HS-27A (cell line): Measurements from ENCODE around the gene RNF220.
A peak's percentile ranks its signal among the peaks of the same experiment; 100 is the strongest.

Source experiments
- DNase-seq: peaks from one replicate; pipeline ENCODE4 v3.0.0-alpha.2; 2012; ENCODE audit warnings: low read depth, missing footprints

RNF220 gene

DNA sequence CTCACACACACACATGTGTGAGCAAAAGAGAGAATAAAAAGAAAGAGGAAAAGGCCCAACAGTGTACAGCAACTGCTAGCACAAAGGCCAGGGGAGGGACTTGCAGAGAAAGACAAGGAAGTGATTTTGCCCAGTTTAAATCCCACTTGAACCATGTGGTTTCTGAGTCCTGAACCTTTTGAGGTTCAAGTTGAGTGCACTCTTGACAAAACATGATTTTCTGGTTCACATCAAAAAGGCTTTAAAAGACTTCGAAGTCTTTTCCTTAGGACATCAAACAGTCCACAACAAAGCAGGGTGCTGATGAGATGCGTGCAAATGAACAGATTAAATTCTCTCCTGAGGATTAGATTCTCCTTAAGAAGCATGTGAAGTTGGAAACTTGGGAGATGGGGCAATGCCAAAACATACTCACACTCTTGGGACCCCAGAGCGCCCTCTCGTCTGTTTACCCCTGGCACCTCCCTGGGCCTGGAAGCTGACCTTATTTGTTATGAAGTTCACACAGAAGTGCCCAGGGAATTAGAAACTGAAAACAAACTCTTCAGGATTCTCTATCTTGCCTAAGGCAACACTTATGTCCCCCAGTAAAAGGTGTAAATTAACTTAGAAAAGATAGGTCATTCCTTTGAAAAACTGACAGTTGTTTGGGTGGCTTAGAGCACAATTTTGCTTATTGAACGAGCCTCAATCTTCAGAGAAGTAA, 31.5 kb downstream of the RNF220 start:
- no peak for DNase-seq

DNA sequence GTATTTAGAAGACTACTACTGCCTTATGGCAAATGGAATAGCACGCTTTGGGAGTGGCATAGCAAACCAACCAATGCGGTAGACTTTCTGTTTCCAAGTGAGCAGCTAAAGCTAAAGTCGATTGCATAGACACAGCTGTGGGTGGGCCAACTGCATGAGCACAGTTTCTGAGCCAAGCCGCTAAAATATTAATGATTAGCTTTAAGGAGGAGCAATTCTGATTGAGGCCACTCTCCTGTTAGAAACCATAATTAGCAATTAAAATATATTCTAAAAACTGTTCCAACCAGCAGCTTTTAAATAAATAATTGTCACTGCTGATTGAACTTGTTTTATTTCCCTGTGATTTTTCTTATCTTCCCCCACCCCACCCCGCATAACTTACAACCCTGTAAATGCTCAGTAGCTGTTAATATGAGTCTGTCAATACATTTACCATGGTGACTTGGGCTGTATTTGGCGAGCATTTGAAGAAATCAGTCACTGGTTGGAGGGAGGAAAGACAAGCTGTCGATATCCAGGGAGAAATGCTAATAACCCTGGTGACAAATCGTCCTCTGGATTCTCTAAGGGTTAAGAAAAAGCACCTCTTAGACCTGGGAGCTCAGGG, 32.2 kb downstream of the RNF220 start:
- no peak for DNase-seq

DNA sequence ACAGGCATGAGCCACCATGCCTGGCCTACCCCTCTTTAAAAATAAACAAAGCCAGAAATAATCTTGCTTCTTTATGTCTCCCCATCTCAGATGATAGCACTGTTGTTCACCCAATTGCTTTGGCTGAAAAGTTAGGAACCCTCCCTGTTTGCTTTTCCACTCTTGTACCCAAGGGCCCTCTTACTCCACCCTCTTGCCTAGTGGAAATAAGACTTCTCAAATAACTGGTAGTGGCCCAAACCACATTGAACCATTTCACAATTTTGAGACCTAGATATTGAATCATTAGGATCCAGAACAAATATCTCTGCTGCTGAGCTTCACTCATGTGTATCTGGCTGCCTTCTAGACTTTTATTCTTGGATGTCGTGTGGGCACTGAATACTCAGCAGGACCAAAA, 37.7 kb downstream of the RNF220 start:
- DNase-seq: no peak

DNA sequence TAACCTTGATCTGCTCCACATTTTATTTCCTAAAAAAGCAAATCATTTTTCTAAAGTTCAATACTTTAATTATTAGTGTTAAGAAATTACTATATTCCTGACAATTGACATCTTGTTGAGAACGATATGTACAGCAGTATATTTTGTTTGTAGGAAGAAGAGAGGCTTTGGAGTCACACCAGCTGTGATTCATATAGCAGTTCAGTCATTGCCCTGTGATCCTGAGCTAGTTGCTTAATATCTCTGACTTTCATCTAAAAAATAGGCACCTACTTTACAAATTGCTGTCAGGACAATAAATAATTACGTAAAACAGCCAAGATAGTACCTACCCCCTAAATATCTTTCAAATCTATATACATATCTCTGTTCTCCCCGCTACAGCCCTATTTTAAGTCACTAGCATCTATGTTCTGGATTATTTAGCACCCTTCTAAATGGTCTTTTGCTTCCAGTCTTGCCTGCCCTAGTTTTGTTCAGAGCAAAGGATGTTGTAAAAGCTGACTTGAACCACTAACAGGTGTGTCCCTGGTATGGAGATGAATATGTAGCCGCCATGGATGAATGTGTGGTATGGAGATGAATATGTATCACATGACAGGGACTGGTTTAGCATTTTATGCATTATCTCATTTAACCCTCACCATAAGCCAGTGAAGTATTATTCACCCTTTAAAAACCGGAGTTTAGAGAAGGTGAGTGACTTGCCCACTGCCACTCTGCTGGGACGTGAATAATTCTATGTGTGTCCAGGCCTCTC, 42.2 kb downstream of the RNF220 start:
- DNase-seq: no peak

DNA sequence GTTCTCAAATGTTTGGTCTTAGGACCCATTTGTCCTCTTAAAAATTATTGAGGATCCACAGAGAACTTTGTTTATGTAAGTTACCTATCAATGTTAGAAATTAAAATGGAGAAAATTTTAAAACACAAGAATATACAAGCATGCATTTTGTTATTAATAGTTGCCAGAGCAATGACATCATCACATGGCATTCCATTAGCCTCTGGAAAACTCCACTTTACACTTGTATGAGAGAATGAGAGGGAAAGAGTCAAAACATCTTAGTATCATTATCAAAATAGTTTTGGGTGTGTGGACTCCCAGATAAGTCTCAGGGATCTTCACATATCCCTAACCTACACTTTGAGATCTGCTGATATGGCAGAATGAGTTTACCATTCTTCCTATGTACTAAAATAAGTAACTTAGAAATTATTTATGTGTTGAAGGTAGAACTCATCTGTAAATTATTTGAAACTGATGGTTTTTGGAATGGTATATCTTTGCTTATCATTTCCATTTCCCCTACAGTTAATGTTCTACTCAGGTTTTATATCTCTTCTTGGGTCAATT, 48.8 kb downstream of the RNF220 start:
- DNase-seq: no peak

DNA sequence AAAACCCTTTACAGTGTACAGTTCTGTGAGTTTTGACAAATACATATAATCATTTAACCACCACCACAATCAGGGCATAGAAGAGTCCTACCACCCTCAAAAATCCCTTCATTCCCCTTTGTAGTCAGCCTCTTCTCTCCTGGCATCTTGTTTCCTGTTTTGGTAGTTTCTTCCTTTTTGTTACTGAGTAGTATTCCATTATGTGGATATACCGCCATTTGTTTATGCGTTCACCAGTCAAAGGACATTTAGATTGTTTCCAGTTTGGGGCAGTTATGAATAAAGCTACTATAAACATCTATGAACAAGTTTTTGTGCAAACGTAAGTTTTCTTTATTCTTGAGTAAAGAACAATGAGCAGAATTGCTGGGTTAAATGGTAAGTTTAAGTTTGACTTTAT, 49.6 kb downstream of the RNF220 start:
- no peak for DNase-seq

DNA sequence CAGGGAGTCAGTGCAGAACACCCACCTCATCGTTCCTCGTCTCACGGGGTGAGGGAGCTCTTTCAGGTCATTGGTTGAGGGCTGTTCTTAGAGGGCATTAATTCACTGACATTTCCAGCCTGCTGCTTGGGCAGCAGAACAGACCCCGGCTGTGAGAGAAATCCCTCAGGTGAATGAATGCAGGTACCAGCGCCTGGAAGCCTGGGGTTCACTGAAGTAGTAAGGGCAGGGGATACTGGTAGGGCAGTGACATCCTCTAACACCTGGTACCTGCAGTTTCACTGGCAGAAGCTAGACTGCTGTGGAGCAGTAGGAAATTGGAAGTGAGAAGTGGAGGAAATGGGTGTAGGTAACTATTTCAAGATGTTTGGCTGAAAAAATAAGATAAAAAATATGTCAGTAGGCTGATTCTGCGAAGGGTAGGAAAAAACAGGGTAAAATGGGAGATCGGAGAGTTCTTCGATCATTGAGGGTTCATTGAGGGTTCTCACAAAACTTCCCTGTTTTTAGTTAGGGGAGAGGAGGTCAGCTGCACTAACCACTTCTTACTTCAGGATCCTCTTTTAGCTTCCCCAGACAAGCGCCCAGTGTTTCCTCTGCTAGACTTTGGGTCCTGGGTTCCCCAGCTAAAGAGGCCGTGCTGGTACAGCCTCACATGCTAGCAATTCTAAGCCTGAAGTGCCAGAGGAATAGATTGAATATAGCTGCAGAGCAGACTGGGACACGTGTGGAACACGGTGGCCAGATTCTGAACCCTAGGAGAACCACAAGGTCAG, 55.2 kb downstream of the RNF220 start:
- DNase-seq: no peak

DNA sequence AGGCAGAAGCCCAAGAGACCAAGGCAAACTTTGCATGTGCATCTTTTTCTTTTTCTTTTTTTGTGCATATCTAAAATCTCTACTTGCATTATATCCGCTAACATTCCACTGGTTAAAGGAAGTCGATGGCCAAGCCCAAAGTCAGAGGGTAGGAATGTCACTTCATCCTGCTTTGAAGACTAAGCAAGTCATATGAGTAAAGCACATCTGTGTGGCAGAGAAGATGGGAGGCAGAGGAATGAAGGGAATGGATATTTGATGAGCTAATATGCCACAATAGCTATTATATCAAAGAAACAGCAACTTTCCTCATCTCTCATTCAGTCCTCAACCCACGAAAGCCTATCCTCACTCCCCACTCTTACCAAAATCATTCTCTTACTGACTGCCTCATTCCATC, 59.3 kb downstream of the RNF220 start:
- DNase-seq: peak; percentile 68

DNA sequence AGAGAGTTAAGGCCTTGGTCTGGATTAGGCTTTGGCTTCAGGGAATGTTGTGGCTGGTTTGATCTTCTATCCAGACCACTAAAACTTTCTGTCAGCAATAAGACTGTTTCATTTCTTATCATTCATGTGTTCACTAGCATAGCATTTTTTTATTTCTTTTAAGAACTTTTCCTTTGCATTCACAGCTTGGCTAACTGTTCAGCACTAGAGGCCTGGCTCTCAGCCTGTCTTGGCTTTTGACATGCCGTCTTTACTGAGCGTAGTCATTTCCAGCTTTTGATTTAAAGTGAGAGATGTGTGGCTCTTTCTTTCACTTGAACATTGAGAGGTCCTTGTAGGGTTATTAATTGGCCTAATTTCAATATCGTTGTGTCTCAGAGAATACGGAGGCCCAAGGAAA, 62.5 kb downstream of the RNF220 start:
- DNase-seq: no peak

DNA sequence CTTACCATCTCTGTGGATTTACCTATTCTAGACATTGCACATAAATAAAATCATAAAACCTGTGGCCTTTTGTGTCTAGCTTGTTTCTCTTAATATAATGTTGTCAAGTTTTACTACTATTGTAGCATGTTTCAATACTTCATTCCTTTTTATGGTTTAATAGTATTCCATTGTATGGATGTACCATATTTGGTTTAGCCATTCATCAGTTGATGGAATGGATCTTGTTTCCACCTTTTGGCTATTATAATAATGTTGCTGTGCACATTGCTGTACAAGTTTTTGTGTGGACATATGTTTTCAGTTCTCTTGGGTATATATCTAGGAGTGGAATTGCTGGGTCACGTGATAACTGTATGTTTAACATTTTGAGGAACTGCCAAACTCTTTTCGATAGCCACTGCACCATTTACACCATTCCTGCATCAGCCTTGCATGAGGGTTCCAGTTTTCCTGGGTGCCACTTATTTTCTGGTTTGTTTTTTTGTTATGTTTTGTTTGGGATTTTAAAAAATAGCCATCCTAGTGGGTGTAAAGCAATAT, 66.9 kb downstream of the RNF220 start:
- no peak for DNase-seq

DNA sequence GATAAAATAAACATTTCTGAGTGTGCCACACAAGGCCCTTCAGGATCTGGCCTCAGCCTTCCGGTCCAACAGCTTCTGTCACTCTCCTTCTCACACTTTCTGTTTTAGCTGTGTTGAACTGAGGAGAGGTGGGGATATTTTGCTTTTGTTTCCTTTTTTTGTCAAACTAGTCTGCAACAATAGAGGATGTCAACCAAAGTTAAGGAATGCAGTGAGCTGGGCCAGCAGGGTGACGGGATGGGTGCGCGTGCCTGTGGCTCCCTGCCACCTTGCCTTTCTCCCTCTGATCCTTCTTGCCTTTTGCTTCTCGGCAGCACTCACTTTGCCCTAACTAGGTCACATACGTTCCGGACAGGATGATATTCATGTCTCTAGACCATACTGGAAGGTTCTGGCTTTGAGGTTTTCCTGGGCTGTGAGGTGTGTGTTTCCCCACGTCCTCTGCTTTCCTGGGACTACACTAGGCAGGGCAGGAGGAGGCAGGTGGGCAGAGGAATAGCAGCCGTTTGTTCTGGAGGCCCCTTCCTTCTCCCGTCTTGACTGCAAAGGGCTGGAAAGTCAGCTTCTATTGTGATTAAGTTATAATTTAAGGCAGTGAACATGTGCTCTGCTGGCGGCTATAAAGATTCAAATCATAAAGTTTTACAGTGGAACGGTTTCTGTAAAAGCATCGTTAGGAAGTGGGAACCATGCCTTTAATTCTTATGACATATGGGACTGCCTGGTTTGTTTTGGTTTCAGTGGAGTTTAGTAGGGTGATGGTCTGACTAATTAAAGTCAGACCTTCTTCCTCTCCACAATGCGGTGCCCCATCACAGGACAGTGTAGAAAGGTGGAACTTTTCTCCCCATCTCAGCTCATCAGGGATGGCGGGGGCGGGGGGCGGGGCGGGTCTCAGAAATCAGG, 67.8 kb downstream of the RNF220 start:
- DNase-seq: no peak

DNA sequence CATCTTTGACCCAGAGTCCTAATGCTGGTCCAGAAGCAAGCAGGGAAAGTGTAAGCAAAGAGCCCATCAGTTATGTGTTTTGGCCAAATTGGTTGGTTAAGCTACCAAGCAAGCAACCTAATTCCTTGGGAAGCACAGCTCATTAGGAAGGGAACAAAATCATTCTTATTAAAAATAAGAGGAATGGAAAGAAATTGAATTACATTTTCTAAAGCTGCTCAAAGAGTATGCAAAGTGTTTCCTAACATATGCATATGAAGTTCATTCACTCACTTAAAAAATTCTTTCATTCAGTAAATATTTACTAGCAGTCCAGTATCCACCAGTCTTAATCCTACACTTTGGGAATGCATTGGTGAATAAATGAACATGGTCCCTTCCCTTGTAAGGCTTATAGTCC, 71.8 kb downstream of the RNF220 start:
- no peak for DNase-seq

DNA sequence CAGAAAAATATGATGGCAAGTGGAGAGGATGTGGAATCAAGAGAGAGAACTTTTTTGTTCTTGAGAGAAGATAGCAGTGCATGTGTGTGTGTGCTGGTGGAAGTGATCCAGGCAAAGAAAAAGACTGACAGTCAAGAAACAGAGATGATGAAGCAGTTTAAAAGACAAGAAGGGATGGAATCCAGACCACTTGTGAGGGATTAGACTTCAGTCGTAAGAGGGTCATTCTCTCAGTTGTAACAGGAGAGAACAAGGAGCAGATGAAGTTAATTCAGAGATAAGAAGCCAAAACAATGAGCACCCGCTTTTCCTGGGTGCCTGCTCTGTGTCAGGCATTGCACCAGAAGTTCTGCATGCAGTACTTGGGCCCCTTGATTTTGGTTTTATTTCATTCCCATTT, 76.6 kb downstream of the RNF220 start:
- DNase-seq: no peak

DNA sequence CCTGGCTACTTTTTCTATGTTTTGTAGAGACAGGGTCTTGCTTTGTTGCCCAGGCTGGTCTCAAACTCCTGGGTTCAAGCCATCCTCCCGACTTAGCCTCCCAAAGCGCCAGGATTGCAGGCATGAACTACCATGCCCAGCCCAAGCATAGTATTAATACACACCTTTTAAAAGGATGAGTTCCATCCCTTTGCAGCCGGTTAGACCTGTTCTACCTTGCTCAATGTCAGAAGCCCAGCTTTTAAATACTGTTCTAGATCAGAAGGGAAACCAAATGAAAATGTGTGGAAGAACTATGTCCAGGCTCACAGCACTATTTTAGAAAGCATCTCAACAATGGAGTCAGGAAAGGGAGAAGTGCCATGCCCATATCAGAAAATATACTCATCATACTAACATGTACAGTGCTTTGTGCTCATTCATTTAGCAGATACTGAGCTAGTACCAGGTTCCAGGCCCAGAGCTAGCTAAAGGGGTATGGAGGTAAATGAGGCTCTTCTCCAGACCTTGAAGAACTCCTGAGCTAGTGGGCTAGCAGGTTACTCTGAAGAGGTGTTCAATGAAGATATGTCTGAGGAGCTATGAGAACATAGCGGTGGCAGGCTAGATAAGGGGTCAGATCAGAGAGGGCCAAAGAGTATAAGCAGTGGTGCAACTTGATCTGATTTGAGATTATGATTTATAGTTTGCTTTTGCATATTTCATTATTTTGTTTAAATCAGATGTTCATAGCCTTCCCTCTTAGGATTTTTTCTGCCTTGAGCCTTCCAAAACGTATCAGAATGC, 78.2 kb downstream of the RNF220 start:
- DNase-seq: no peak

DNA sequence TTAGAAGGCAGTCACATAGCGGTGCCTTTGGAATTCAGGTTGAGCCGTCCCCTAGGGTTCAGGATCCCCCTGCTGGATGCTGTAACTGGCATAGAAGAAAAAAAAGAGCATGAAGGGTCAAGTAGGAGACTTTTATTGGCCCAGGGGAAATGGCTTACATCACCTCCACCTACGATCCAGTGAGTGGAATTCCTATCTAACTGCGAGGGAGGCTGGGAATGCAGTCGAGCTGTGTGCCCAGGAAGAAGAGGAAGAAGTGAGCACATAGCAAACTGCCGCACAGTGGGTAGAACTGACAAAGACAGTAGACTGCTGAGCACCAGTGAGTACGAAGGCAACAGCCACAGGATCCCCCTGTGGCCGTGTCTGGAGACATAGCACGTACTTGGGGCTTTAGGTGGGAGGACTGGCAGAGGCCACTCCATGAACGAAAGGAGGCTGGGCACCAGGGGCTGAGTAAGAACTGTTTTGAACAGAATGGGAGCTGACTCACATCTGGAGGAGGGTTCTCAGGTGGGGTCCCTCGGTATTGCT, 79.2 kb downstream of the RNF220 start:
- no peak for DNase-seq

DNA sequence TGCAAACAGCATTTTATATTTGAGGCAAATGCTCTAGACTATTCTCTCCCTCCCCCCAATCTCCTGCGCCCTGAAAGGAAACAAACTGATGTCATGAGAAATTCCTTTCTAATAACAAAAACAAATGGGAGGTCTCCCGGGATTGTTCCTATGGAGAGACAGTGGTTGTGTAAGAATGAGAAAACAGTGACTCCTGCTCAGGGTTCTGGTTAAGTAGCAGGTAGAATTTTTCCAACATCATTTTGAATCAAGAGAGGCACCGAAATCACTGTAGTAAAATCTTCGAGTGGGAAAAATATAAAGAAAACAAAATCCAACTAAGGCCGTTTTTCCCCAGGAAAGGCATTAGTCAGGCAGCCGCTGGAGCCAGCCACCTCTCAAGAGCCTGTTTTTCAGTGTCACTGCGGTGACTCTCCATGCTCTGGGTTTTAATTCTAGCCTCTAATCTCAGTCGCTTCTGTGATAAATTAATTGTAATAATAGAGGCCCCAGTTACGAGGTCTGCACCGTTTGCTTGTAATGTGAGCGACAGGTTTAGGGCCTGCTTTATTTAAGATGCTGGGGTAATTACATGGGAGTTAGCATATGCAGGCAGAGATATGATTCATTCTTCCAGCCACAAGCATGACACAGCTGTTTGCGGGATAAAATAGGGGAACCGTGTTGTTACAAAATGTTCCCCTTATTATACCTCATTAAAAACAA, 80.3 kb downstream of the RNF220 start:
- DNase-seq: peak; percentile 34

DNA sequence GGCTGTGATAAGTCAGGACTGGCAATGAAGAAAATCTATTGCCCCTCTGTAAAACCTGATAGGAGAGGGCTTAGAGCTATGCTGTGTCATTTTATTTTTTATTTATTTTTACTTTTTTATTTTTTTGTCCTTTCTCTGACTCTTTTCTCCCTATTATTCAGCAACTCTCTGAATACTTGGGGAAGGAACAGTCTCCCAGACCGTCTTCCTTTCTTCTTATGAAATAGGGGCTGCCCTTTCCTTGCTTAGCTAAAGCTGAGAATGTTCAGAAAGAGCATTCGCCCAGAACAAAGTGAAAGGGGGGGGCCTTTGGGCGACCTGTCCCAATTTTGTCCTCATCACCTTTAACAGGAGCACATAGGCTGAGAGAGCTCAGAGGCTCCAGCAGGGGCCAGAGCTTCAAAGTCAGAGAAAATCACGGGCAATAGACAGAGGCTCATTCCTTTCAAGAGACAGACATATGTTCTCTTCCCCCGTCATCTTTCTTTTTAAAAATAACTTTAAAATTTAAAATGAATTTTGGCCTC, 80.9 kb downstream of the RNF220 start:
- DNase-seq: no peak

DNA sequence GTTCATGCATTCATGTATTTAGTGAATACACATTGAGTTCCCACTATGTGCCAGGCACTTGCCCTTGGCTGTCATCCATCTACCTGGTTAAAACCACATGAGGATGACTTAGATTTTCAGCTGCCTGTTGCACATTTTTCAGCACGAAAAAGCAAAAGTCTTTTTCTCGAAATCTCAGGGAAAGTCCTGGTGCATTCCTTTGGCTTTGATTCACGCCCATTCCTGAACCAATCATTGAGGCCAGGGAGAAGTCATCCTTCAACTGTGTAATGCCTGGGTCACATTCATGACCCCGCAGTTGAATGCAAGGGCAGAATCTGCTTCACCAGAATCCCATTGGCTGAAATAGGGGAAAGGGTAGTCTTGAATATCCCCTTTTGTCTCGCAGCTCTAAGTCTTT, 84.4 kb downstream of the RNF220 start:
- peak; percentile 83 for DNase-seq
